KMS-11 (cell line): Measurements from ENCODE around the gene ZNHIT6.

Source experiments
- H2AFZ ChIP-seq: fragments of 200-600 bp; sonication (generic); 2 replicates; pipeline ENCODE4 v1.6.1; 2016; ENCODE audit warnings: antibody characterized with exemption, mixed run types, low read depth
- H3K27ac ChIP-seq: fragments of 200-600 bp; sonication (generic); 2 replicates; pipeline ENCODE4 v1.6.1; 2016; ENCODE audit warnings: mild to moderate bottlenecking, mixed run types
- H3K27me3 ChIP-seq: fragments of 200-600 bp; sonication (generic); 2 replicates; pipeline ENCODE4 v1.6.1; 2017; ENCODE audit warnings: mild to moderate bottlenecking, low read depth, mixed run types, moderate library complexity; ENCODE audit not compliant: insufficient read depth
- H3K36me3 ChIP-seq: fragments of 200-600 bp; sonication (generic); 2 replicates; pipeline ENCODE4 v1.6.1; 2017; ENCODE audit warnings: mild to moderate bottlenecking, mixed run types; ENCODE audit not compliant: insufficient read depth
- H3K4me1 ChIP-seq: fragments of 200-600 bp; sonication (generic); 2 replicates; pipeline ENCODE4 v1.6.1; 2016; ENCODE audit warnings: mild to moderate bottlenecking, low read depth, mixed run types; ENCODE audit not compliant: poor library complexity, severe bottlenecking
- H3K4me2 ChIP-seq: fragments of 200-600 bp; sonication (generic); 2 replicates; pipeline ENCODE4 v1.7.0; 2016; ENCODE audit warnings: mild to moderate bottlenecking, mixed run types
- H3K4me3 ChIP-seq: fragments of 200-600 bp; sonication (generic); IDR thresholded peaks from 2 replicates; pipeline ENCODE4 v1.6.1; 2017; ENCODE audit warnings: low read depth, low read length, mixed read lengths; ENCODE audit not compliant: insufficient read depth
- H3K79me2 ChIP-seq: fragments of 200-600 bp; sonication (generic); 2 replicates; pipeline ENCODE4 v1.6.1; 2016; ENCODE audit warnings: low read depth, mixed run types; ENCODE audit not compliant: insufficient read depth
- H3K9ac ChIP-seq: fragments of 200-600 bp; sonication (generic); 2 replicates; pipeline ENCODE4 v1.6.1; 2016; ENCODE audit warnings: mild to moderate bottlenecking, mixed run types
- H4K20me1 ChIP-seq: fragments of 200-600 bp; sonication (generic); 2 replicates; pipeline ENCODE4 v1.6.1; 2016; ENCODE audit warnings: mild to moderate bottlenecking, mixed run types; ENCODE audit not compliant: insufficient read depth
- TF ChIP-seq, protein P1 (sequence below): fragments of 200-600 bp; sonication (generic); conservative IDR thresholded peaks from 2 replicates; pipeline ENCODE4 v1.6.1; 2017; ENCODE audit warnings: low read depth, mild to moderate bottlenecking, antibody characterized with exemption, low read length, moderate library complexity, mixed read lengths

The ZNHIT6 gene

DNA sequence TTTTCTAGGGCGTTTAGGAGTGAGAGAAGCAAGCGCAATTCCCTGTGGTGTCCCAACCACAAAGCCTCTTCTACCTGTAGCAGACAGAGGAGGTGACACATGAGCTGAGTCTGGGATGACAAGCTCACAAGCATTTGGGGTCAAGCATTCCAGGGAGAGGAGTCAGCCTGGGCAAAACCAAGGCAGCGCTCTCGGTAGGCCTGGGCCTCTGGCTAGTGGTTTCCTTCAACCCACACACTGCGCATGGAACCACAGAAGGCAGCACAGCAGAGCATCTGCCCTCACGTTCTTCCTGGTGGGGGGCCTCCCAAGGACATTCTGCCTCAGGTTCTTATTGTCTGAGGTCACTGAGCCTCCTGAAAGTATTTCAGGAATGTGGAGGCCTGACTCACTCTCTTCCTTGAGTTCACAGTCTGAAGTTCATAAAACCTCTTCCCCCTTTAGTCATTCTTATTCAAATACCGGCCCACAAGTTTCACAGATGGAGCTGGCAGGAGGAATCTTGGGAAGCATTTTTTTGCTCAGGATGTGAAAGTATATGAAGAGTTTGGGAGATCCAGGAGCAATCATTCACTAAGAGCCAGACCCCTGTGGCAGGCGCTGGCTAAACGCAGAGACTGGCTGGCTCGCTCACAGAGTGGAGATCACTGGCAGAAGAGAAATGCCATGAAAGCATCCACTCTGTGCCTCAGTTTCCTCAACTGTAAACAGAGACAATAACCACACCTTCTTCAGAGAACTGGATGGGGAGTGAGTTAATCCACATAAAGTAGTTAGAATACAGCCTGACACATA, 100.9 kb downstream of the ZNHIT6 start:
- H3K36me3 ChIP-seq, result no peaks in the 10 kb centered on the region
- no peak overlapping the region for H3K4me2 ChIP-seq
- no peak overlapping the region for H2AFZ ChIP-seq
- H3K79me2 ChIP-seq, result no peaks in the 10 kb centered on the region
- TF ChIP-seq, protein P1, sequence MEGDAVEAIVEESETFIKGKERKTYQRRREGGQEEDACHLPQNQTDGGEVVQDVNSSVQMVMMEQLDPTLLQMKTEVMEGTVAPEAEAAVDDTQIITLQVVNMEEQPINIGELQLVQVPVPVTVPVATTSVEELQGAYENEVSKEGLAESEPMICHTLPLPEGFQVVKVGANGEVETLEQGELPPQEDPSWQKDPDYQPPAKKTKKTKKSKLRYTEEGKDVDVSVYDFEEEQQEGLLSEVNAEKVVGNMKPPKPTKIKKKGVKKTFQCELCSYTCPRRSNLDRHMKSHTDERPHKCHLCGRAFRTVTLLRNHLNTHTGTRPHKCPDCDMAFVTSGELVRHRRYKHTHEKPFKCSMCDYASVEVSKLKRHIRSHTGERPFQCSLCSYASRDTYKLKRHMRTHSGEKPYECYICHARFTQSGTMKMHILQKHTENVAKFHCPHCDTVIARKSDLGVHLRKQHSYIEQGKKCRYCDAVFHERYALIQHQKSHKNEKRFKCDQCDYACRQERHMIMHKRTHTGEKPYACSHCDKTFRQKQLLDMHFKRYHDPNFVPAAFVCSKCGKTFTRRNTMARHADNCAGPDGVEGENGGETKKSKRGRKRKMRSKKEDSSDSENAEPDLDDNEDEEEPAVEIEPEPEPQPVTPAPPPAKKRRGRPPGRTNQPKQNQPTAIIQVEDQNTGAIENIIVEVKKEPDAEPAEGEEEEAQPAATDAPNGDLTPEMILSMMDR, result no peak
- H3K27ac ChIP-seq, result no peak overlapping the region
- no peak overlapping the region for H3K9ac ChIP-seq
- no peaks in the 10 kb centered on the region for H3K27me3 ChIP-seq
- H3K4me3 ChIP-seq, result no peak overlapping the region
- no peaks in the 10 kb centered on the region for H3K4me1 ChIP-seq
- H4K20me1 ChIP-seq, result no peaks in the 10 kb centered on the region

DNA sequence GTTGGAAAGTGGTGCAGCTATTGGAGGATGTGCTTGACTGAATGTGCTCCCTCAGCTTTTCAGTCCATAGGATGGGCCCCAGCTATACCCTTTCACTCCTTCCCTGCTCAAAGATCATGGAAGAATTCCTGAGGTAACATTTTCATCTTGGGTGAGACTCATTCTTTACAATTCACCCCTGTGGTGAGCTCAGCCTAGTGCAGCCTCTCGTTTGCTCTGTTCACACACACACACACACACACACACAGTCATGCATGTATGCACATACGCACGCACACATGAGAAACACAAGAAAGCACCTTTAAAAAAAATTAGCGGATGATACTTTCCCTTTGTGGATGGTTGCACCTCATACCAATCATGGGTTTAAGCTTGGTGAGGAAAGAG, 101.8 kb downstream of the ZNHIT6 start:
- Histone ChIP-seq H3K27me3 (no peaks in the 10 kb centered on the region), H3K79me2 (no peaks in the 10 kb centered on the region), H3K36me3 (no peaks in the 10 kb centered on the region), H3K9ac (no peak overlapping the region), H3K4me1 (no peaks in the 10 kb centered on the region), H3K27ac (no peak overlapping the region), H2AFZ (no peak overlapping the region), H3K4me3 (no peak overlapping the region), H4K20me1 (no peaks in the 10 kb centered on the region), H3K4me2 (no peak overlapping the region)
- TF ChIP-seq, protein P1, result no peak

DNA sequence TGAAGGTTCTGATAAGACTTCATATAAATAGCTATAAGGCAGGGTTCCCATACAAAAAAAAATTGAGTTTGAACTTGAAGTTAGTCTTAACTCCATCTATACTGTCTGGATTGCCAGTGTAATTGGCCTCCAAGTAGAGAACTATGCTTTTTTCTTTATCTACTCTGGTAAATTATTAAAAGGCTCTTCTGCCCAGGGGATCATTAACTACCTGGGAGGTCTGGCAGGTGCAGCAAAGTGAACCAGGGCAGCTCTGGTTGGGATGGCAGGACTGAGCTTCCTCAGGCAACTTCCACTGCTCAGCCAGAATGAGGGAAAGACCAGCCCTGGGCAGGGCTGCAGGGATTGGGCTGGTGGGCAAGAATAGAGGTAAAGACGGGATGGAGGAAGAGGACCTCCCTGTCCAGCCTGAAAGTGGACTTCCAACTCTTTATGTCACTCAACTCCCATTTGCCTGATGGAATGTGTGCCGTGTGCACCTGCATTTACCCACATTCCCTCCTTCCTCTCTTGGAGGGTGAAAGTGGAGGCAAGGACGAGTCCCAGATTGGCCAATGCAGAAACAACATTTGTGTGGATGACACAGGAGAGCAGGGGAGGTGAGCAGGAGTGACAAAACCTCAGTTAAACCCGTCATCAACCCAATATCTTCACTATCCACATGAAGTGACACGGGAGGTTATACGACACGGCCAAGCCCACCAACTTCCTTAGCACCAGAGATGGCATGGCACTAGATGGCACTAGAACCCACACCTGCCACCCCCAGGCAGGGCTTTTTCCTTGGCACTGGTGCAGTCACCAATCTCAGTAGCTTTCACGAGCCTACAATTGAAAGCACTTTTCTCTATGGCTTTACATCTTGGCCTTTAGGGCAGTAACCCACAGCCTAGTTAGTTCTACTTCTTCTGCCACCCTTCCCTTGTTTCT, 102.5 kb downstream of the ZNHIT6 start:
- no peak overlapping the region for H3K4me3 ChIP-seq
- H2AFZ ChIP-seq, result no peak overlapping the region
- H3K9ac ChIP-seq, result no peak overlapping the region
- no peak overlapping the region for H3K4me2 ChIP-seq
- no peaks in the 10 kb centered on the region for H4K20me1 ChIP-seq
- no peak overlapping the region for H3K27ac ChIP-seq
- H3K36me3 ChIP-seq, result no peaks in the 10 kb centered on the region
- no peaks in the 10 kb centered on the region for H3K79me2 ChIP-seq
- no peaks in the 10 kb centered on the region for H3K27me3 ChIP-seq
- TF ChIP-seq, protein P1, result no peak
- H3K4me1 ChIP-seq, result no peaks in the 10 kb centered on the region

DNA sequence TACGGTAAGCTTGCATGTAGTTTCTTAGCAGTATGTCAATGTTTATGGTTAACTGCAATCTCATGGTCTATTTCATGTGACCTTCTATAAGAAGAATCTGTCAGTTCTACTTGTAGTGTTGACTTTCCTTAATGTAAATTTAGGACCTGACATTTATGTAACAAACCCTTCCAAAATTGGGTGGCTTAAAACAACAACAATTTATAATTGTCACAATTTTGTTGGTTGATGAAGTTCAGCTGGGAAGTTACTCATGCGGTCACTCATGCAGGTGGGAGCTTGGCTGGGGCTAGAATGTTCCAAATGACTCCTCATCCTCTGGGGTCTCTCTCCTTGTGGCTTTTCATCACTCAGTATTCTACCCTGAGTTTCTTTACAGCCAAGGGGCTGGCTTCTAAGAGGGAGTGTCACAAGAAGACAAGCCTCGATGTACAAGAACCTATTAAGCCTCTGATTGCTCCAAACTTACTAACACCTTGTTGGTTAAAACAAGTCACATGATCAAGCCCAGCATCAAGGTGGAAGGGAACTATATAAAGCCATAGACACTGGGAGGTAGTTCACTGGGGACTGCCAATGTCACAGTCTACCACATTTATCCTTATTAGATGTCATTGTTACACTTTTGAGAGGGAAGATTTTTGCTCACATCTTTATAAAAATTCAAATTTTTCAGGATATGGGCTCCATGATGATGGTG, 103.8 kb downstream of the ZNHIT6 start:
- Histone ChIP-seq H3K79me2 (no peaks in the 10 kb centered on the region), H3K4me3 (no peak overlapping the region), H4K20me1 (no peaks in the 10 kb centered on the region), H3K9ac (no peak overlapping the region), H3K27ac (no peak overlapping the region), H3K4me1 (no peaks in the 10 kb centered on the region), H3K36me3 (no peaks in the 10 kb centered on the region), H3K27me3 (no peaks in the 10 kb centered on the region), H2AFZ (no peak overlapping the region), H3K4me2 (no peak overlapping the region)
- TF ChIP-seq, protein P1, result no peak
